ENCODE measurements around the gene LHPP. TPM values are rescaled to one million over a fixed set of nuclear protein-coding genes. Genes with fewer than 3 reads are reported as not detected.
A peak's percentile ranks its signal among the peaks of the same experiment; 100 is the strongest.

The LHPP gene
- total RNA-seq, 1 donor, result 12.5 TPM

GRCh38 chr10:124517931-124518330, 56.3 kb downstream of the LHPP start:
- no peak for DNase-seq (ENCODE audit: low read depth)
- TF ChIP-seq, protein P1, sequence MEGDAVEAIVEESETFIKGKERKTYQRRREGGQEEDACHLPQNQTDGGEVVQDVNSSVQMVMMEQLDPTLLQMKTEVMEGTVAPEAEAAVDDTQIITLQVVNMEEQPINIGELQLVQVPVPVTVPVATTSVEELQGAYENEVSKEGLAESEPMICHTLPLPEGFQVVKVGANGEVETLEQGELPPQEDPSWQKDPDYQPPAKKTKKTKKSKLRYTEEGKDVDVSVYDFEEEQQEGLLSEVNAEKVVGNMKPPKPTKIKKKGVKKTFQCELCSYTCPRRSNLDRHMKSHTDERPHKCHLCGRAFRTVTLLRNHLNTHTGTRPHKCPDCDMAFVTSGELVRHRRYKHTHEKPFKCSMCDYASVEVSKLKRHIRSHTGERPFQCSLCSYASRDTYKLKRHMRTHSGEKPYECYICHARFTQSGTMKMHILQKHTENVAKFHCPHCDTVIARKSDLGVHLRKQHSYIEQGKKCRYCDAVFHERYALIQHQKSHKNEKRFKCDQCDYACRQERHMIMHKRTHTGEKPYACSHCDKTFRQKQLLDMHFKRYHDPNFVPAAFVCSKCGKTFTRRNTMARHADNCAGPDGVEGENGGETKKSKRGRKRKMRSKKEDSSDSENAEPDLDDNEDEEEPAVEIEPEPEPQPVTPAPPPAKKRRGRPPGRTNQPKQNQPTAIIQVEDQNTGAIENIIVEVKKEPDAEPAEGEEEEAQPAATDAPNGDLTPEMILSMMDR (IDR thresholded peaks at IDR 0.05; ENCODE audit: insufficient read depth, low read depth, low read length), result no peak

DNA sequence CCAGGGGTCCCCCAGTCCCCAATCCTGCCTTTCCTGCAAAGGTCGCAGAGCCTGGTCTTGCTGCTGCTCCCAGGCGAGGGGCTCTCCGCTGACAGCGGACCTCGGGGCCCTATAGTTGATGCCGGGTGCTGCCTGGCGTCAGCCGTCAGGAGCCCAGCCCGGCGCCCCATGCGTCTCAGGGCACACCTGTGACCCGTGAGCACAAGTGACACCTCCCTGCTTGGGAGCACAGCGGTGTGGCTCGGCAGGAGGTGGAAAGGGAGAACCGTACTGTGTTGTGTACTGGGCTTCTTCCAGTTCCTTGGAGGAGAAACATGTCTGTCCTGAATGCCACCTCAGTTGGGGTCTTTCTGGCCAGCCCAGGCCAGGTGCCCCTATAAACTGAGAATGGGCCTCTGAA, 56.7 kb downstream of the LHPP start:
- TF ChIP-seq, protein P1 (IDR thresholded peaks at IDR 0.05; ENCODE audit: insufficient read depth, low read depth, low read length), result no peak
- H3K4me3 ChIP-seq (ENCODE audit: low read depth, low read length), result no peak overlapping the region
- no peak for DNase-seq (ENCODE audit: low read depth)

More at GRCh38 chr10:124517931-124518330, 56.3 kb downstream of the LHPP start:
- H3K4me3 ChIP-seq (ENCODE audit: low read depth, low read length), result no peak overlapping the region

DNA sequence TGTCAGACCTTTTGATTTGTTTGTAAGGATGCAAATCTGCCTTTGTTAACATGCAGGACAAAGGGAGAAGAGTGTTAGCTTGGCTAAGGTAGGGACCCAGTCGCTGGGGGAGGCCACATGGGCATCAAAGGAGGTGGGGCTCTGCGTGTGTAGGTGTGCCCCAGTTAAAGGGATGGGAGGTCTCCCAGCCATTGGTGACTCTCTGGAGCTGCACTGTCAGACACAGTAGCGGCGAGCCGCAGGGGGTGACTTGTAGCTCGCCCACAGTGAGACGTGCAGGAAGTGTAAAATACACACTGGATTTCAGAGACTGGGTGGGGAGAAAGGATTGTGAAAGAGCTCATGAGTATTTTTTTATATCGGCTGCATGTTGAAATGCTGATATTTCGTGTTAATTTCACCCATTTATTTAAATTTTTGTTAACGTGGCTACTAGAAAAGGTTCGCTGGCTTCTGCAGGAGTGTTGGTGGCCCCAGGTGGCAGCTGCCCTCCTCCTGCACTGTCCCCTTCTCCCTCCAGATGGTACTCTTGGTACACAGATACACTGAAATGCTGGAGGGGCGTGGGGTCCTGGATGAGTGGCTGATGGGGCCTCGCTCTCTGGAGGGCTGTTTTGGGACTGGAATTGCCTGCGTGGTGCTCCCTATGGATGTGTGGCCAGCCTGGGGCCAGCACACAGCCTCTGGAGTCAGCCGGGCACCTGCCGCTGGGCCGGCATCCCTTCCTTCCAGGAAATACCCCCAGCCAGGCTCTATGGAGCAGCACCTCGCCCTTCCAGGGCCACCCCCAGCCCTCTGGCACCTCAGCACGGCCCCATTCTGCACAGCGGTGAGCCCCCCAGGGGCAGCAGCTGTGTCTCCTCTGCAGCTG, 59.2 kb downstream of the LHPP start:
- TF ChIP-seq, protein P1 (IDR thresholded peaks at IDR 0.05; ENCODE audit: insufficient read depth, low read depth, low read length), result no peak
- peak; percentile 38 for DNase-seq (ENCODE audit: low read depth)
- H3K4me3 ChIP-seq (ENCODE audit: low read depth, low read length), result no peak overlapping the region

DNA sequence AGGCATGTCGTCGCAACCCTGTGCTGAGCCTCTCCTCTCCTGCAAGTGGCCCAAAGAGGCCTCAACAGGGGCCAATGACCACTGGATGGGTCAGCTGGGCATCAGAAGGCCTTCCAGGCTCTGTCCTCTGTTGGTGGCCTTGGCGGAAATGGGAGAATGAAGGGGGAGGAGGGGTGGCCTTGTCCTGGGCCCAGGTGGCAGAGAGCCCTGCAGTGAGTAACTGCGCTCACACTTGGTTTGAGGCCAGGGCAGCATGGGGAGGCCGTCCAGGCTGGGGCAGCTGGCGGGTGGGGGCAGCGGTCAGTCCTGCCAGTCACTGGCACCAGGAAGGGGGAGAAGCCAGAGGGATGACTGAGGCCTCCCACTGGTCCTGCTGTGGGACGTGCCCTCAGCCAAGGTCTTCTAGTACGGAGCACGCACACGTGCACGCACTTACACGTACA, 59.8 kb downstream of the LHPP start:
- no peak for DNase-seq (ENCODE audit: low read depth)
- TF ChIP-seq, protein P1 (IDR thresholded peaks at IDR 0.05; ENCODE audit: insufficient read depth, low read depth, low read length), result no peak
- H3K4me3 ChIP-seq (ENCODE audit: low read depth, low read length), result no peak overlapping the region

GRCh38 chr10:124522131-124522932, 60.7 kb downstream of the LHPP start:
- no peak overlapping the region for H3K4me3 ChIP-seq (ENCODE audit: low read depth, low read length)
- no peak for DNase-seq (ENCODE audit: low read depth)
- TF ChIP-seq, protein P1 (IDR thresholded peaks at IDR 0.05; ENCODE audit: insufficient read depth, low read depth, low read length), result no peak

DNA sequence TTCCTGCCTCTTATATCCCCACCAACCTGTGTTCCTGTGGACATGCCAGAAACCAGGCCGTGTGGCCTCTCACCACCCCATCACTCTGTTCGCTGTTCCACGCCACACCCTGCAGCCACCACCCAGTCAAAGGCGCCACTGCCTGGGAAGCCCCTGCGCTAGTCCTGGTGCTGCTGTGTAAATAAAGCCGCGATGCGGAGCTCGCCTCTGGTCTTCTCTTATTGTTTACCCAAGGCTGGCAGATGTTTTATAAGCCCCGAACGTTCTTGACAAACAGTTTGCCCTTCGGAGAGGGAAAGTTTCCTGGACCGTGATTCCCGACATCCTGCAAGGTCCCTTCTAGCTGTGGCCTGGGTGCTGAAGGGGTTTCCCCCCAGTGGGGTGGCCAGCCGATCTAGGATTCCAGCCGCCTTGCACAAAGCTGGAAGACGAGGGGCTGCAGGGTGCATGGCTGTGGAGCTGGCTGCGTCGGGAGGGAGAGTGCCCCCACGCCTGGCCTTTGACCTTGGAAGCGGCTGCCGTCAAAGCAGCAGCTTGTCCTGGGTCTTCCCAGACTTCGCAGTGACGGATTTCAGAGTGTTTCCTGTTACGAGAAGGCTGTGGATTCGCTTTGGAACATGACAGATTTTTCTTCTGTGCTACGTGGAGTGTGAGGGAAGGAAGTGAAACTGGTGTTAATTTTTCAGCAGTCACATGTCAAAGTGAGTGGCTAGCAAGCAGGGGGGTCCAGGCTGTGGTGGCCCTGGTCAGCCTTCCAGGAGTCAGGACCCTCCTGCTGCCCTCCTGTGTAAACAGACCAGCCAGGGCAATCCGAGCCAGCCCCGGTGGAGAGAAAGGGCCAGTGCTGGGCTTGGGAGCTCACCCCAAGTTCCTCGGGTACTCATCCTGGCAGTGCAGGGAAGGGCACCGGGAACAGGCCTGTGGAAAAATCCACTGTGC, 61.6 kb downstream of the LHPP start:
- TF ChIP-seq, protein P1 (IDR thresholded peaks at IDR 0.05; ENCODE audit: insufficient read depth, low read depth, low read length), result no peak
- H3K4me3 ChIP-seq (ENCODE audit: low read depth, low read length), result peak overlapping the region; percentile 9
- DNase-seq (ENCODE audit: low read depth), result peak; percentile 70

Measured in fibroblast of villous mesenchyme (primary cell).